IMR-90 (cell line): ENCODE results near the gene NUTM1. TPM values are rescaled to one million over a fixed set of nuclear protein-coding genes. Genes with fewer than 3 reads are reported as not detected.
"Not testable (repeated sequence)": the region's sequence is repeated elsewhere in the genome, so short reads cannot be mapped to it uniquely, and the experiment has no call there.

ENCODE experiments used
- ATAC-seq: fragments of 200-7000 bp; cut with Tn5 transposase; 2 replicates; pipeline ENCODE4 v1.9.1; 2020; ENCODE audit warnings: low read depth, mild to moderate bottlenecking, moderate library complexity
- BruUV-seq: library from RNA; stranded (reverse); fragments of 400-500 nt; replicated peaks from 2 replicates; lab custom pipeline; 2021; lab: Mats Ljungman, UMichigan
- CTCF ChIA-PET: fragments of 300-600 bp; formaldehyde crosslinking; extraction: SDS; loops from one replicate; lab custom pipeline; 2021; ENCODE audit warnings: antibody characterized with exemption; lab: Yijun Ruan, JAX
- POLR2A ChIA-PET: fragments of 300-600 bp; sonication (Branson Sonifier 250); formaldehyde crosslinking; loops from one replicate; lab custom pipeline; 2022; ENCODE audit warnings: antibody characterized with exemption; ENCODE audit not compliant: unreplicated experiment; lab: Charles Lee
- DNase-seq: peaks from one replicate; pipeline ENCODE4 v3.0.0; 2013
- H2AFZ ChIP-seq: replicated peaks from 2 replicates; pipeline ENCODE3; 2013; ENCODE audit warnings: low read length, mild to moderate bottlenecking; ENCODE audit not compliant: poor library complexity
- H2AK5ac ChIP-seq: 2 replicates; pipeline ENCODE4 v1.6.1; 2013; ENCODE audit warnings: low read depth, low read length, inconsistent platforms
- H2AK9ac ChIP-seq: replicated peaks from 2 replicates; pipeline ENCODE3; 2013; ENCODE audit warnings: mild to moderate bottlenecking, low read depth, low read length, moderate library complexity; ENCODE audit not compliant: poor library complexity
- H2BK120ac ChIP-seq: 2 replicates; pipeline ENCODE4 v1.6.1; 2013; ENCODE audit warnings: low read depth, low read length, inconsistent platforms
- H2BK15ac ChIP-seq: 3 replicates; pipeline ENCODE4 v1.6.1; 2013; ENCODE audit warnings: low read depth, low read length, inconsistent platforms
- H2BK20ac ChIP-seq: 2 replicates; pipeline ENCODE4 v1.6.1; 2013; ENCODE audit warnings: low read depth, mild to moderate bottlenecking, inconsistent platforms, low read length, moderate library complexity
- H2BK5ac ChIP-seq: 2 replicates; pipeline ENCODE4 v1.6.1; 2013; ENCODE audit warnings: mild to moderate bottlenecking, low read depth, low read length, inconsistent platforms; ENCODE audit not compliant: poor library complexity, severe bottlenecking
- H3K14ac ChIP-seq: replicated peaks from 2 replicates; pipeline ENCODE4 v1.6.1; 2013; ENCODE audit warnings: low read depth, low read length, inconsistent platforms
- H3K18ac ChIP-seq: 2 replicates; pipeline ENCODE4 v1.6.1; 2013; ENCODE audit warnings: low read depth, low read length, control low read depth
- H3K23ac ChIP-seq: 2 replicates; pipeline ENCODE4 v1.6.1; 2013; ENCODE audit warnings: low read depth, low read length, inconsistent platforms
- H3K27ac ChIP-seq: 2 replicates; pipeline ENCODE4 v1.5.1; 2013; ENCODE audit warnings: mild to moderate bottlenecking, control low read depth, low read length; ENCODE audit not compliant: insufficient read depth
- H3K27me3 ChIP-seq: 2 replicates; pipeline ENCODE4 v1.6.1; 2013; ENCODE audit warnings: low read length; ENCODE audit not compliant: control insufficient read depth, insufficient read depth
- H3K36me3 ChIP-seq: 2 replicates; pipeline ENCODE4 v1.6.1; 2013; ENCODE audit warnings: low read length, mixed read lengths; ENCODE audit not compliant: control insufficient read depth, insufficient read depth
- H3K4ac ChIP-seq: 2 replicates; pipeline ENCODE4 v1.6.1; 2013; ENCODE audit warnings: low read depth, low read length, inconsistent platforms
- H3K4me1 ChIP-seq: 2 replicates; pipeline ENCODE4 v1.6.1; 2013; ENCODE audit warnings: low read length, mixed read lengths; ENCODE audit not compliant: control insufficient read depth, insufficient read depth
- H3K4me2 ChIP-seq: 2 replicates; pipeline ENCODE4 v1.6.1; 2013; ENCODE audit warnings: low read depth, mild to moderate bottlenecking, control low read depth, low read length, moderate library complexity
- H3K4me3 ChIP-seq: 2 replicates; pipeline ENCODE4 v1.5.1; 2013; ENCODE audit warnings: low read depth, mild to moderate bottlenecking, control low read depth, low read length, moderate library complexity; ENCODE audit not compliant: insufficient read depth
- H3K56ac ChIP-seq: 2 replicates; pipeline ENCODE4 v1.6.1; 2013; ENCODE audit warnings: low read length, inconsistent platforms; ENCODE audit not compliant: insufficient read depth; ENCODE audit errors: extremely low read depth
- H3K79me1 ChIP-seq, 2 experiments: 2 replicates each; pipeline ENCODE4 v1.6.1; 2013; ENCODE audit warnings: low read length in 2 of 2, inconsistent platforms in 1 of 2, low read depth in 1 of 2
- H3K9ac ChIP-seq: 2 replicates; pipeline ENCODE4 v1.6.1; 2013; ENCODE audit warnings: low read depth, low read length, control low read depth
- H3K9me1 ChIP-seq: 2 replicates; pipeline ENCODE4 v1.6.1; 2013; ENCODE audit warnings: low read length, inconsistent platforms; ENCODE audit not compliant: insufficient read depth
- H3K9me3 ChIP-seq: 2 replicates; pipeline ENCODE4 v1.6.1; 2013; ENCODE audit warnings: low read length; ENCODE audit not compliant: control insufficient read depth, insufficient read depth
- H4K20me1 ChIP-seq: 2 replicates; pipeline ENCODE4 v1.6.1; 2013; ENCODE audit warnings: low read length, inconsistent platforms; ENCODE audit not compliant: insufficient read depth
- H4K5ac ChIP-seq: 2 replicates; pipeline ENCODE4 v1.6.1; 2013; ENCODE audit warnings: mild to moderate bottlenecking, low read depth, low read length, control low read depth
- H4K8ac ChIP-seq, 2 experiments: 2 replicates each; pipeline ENCODE4 v1.6.1; 2013; ENCODE audit warnings: low read depth in 2 of 2, low read length in 2 of 2, control low read depth in 1 of 2, inconsistent platforms in 1 of 2
- H4K91ac ChIP-seq: 2 replicates; pipeline ENCODE4 v1.6.1; 2013; ENCODE audit warnings: low read depth, low read length, inconsistent platforms; ENCODE audit not compliant: insufficient read depth
- BHLHE40 ChIP-seq: fragments of 150-350 bp; IDR thresholded peaks from 2 replicates; pipeline ENCODE4 v1.6.1; 2016; ENCODE audit warnings: mild to moderate bottlenecking, low read depth, low read length
- RCOR1 ChIP-seq: IDR thresholded peaks from 2 replicates; pipeline ENCODE4 v1.6.1; 2012; ENCODE audit warnings: mild to moderate bottlenecking, low read length, improper control_type of control experiment; ENCODE audit not compliant: insufficient replicate concordance
- WGBS, 2 experiments: methylation state at CpG; one replicate each; pipeline versions ENCODE4 v1.1.5 to v1.1.7; 2013; ENCODE audit warnings: missing lambda C conversion rate in 2 of 2; ENCODE audit not compliant: insufficient read length in 1 of 2; ENCODE audit errors: extremely low coverage in 2 of 2; 5-methylcytosine and 5-hydroxymethylcytosine counted together
- dilution Hi-C: fragments of 300-500 bp; cut with HindIII; formaldehyde crosslinking; loops from one replicate; pipeline ENCODE4 v1.14.3; 2018; ENCODE audit warnings: low sequenced_read_pairs; ENCODE audit not compliant: unreplicated experiment
- in situ Hi-C: fragments of 300-500 bp; cut with MboI; formaldehyde crosslinking; loops from 3 replicates; pipeline ENCODE4 v1.14.3; 2019; ENCODE audit warnings: low sequenced_read_pairs, inconsistent platforms, mixed read lengths
- intact Hi-C: fragments of 100-400 bp; cut with micrococcal nuclease; formaldehyde crosslinking; loops from 2 replicates; pipeline ENCODE4 v1.10.0; 2022
- polyA plus RNA-seq, 3 experiments: library from polyadenylated mRNA; depleted of rRNA; stranded (reverse); fragments of >200 nt; gene quantifications; 2 replicates each; pipeline ENCODE4 v1.2.3, GENCODE V29; 2012; ENCODE audit warnings: low replicate concordance in 1 of 3
- total RNA-seq: library from RNA; depleted of rRNA; stranded (reverse); fragments of >200 nt; gene quantifications from 2 replicates; pipeline ENCODE4 v1.2.3, GENCODE V29; 2012

Gene NUTM1
- total and polyA plus RNA-seq, 2 of the 4 experiments (the other 2 are of a cell fraction) = not detected

GRCh38 chr15:34341381-34342212 is 1.5 kb upstream of the NUTM1 start:
- 97% methylated on average over 13 of the region's 15 CpGs; no CpG with 5 or more reads in 1 of the 2 experiments for WGBS, 2 experiments
- TSS peak; percentile 78 for BruUV-seq
- in situ Hi-C loops = no loop called here
- Histone ChIP-seq H3K4me1 (peaks cover 8% of the 10 kb centered on the region), H3K9me3 (no peaks in the 10 kb centered on the region), H2AK9ac (peak overlapping the region; percentile 77), H3K56ac (no peak overlapping the region), H2BK20ac (no peak overlapping the region), H2BK120ac (no peak overlapping the region), H2AK5ac (peak overlapping the region; percentile 7; the same call in 1 of the 2 replicates), H3K14ac (no peak overlapping the region), H3K18ac (no peak overlapping the region), H2BK15ac (no peak overlapping the region), H2BK5ac (no peak overlapping the region), H3K79me1 (peaks cover 6 to 31% of the 10 kb centered on the region in 2 experiments; a peak in 3 of 4 replicates), H3K27ac (no peak overlapping the region), H3K4ac (no peak overlapping the region), H4K91ac (no peak overlapping the region), H3K9me1 (0 out of 2 replicates have a peak, but pooled peaks cover 3% of the 10 kb centered on the region), H3K4me2 (peak overlapping the region; percentile 76), H3K23ac (no peak overlapping the region), H2AFZ (no peak overlapping the region), H3K36me3 (peaks cover 7% of the 10 kb centered on the region), H3K9ac (no peak overlapping the region), H3K27me3 (no peaks in the 10 kb centered on the region), H4K5ac (no peak overlapping the region), H4K20me1 (peaks cover 3% of the 10 kb centered on the region; the same call in 1 of the 2 replicates), H4K8ac (no peak overlapping the region; a peak in 1 of 4 replicates), H3K4me3 (no peak overlapping the region; the same call in 1 of the 2 replicates)
- POLR2A ChIA-PET = no interaction called here
- intact Hi-C loops = no loop called here
- no peak for TF ChIP-seq RCOR1
- TF ChIP-seq BHLHE40 = no peak
- dilution Hi-C loops = no loop called here
- DNase-seq = no peak
- CTCF ChIA-PET = interaction anchor here (1.1 kb wide), 1 partner anchor 246 kb away, joined by 4 read pairs; no protein-coding TSS in a partner anchor
- ATAC-seq = no peak

- H2AK9ac ChIP-seq, ATAC-seq, H3K27me3 ChIP-seq, BruUV-seq, H3K14ac ChIP-seq, H3K4me1 ChIP-seq, intact Hi-C loops, H4K5ac ChIP-seq, H4K20me1 ChIP-seq, H2BK20ac ChIP-seq, H3K56ac ChIP-seq, H2BK120ac ChIP-seq, H3K18ac ChIP-seq, H3K9me1 ChIP-seq, H3K23ac ChIP-seq, H3K36me3 ChIP-seq, H3K9me3 ChIP-seq, dilution Hi-C loops, DNase-seq, H2BK5ac ChIP-seq, in situ Hi-C loops, H2BK15ac ChIP-seq: not testable (repeated sequence)
- POLR2A ChIA-PET = interaction anchor here (0.6 to 0.7 kb wide), 2 partner anchors 30 to 245 kb away, joined by 3 to 16 read pairs; no protein-coding TSS in a partner anchor
- Histone ChIP-seq H4K91ac (0 out of 2 replicates have a peak overlapping the region, but pooled peaks have one; percentile 16), H3K79me1 (peaks cover under 1 to 26% of the 10 kb centered on the region in 2 experiments; a peak in 3 of 4 replicates), H2AK5ac (peak overlapping the region; percentile 7; the same call in 1 of the 2 replicates), H4K8ac (peak overlapping the region in 1 of 2 experiments; percentile 97; a peak in 2 of 4 replicates), H2AFZ (peak overlapping the region; percentile 94), H3K4ac (peak overlapping the region; percentile 98; the same call in 1 of the 2 replicates), H3K4me3 (peak overlapping the region; percentile 90), H3K9ac (peak overlapping the region; percentile 96), H3K27ac (peak overlapping the region; percentile 90), H3K4me2 (peak overlapping the region; percentile 76)
- CTCF ChIA-PET = interaction anchor here (0.6 to 1.4 kb wide), 3 partner anchors 25 to 245 kb away, joined by 3 to 5 read pairs (median 4); partner anchors contain the start of gene LPCAT4
- 0% methylated on average over 4 of the region's 26 CpGs; no CpG with 5 or more reads in 1 of the 2 experiments for whole genome bisulfite sequencing, 2 experiments
Observed at GRCh38 chr15:34342213-34342736, 840 bp upstream of the NUTM1 start.
